T-helper 1 cell (primary cell): Measurements from ENCODE around the gene WDR77.

Source experiments
- DNase-seq, 5 donors: peaks; one replicate each; pipeline ENCODE4 v3.0.0-alpha.2; 2012 to 2020

Gene WDR77

DNA sequence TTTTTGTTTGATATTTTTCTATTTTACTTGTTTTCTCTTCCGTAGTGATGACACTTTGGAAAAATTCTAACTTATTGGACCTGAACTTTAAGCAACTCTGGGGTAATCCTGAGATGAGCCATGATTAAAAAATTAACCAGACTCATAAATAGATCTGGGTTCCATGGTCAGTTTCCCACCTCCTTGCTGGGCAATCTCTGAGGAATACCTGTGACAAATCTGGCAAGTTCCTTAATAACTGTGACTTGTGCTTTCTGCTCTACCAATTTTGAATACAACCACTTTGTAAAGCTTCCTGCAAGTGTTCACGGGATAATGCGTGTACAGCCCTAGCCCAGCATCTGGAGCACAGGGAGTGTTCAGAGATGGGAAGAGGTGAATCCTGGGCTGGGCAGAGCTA, 24.8 kb downstream of the WDR77 start:
- no peak for DNase-seq

DNA sequence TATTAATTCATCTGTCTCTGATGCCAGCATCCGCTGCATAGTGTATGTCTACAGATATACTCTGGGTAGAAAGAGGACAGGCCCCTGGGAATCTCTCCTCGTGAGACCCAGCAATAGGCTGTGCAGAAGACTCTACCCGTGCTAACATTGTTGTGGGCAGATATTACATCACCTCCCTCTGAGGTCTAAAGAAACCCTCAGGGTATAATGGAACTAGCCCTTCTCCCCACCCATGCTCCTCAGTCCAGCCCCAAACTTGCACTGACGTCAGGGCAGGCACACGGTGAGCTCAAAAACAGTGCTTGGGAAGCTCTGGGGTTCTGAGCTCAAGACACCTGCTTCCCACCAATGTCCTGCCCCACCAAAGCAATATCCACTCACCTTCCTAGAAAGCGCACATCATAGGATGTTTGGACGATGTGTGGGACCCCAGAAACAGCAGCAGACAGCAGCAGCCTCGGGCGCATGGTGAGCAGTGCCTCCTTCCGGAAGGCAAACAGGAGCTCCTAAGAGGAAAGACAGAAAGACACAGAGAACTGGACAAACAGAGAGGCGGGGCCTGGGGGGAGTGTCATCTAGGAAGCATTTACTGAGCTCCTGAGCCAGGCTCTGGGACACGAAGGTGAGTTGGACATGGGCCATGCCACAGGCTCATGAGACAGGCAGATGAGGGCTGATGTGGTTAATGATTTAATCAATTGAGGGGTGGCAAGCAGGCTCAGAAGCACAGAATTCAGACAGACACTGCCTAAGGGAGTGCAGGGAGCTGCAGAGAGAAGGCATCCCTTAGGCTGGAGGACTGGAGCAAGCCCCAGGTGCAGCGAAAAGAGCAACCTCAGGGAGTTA, 26.3 kb downstream of the WDR77 start:
- no peak for DNase-seq

DNA sequence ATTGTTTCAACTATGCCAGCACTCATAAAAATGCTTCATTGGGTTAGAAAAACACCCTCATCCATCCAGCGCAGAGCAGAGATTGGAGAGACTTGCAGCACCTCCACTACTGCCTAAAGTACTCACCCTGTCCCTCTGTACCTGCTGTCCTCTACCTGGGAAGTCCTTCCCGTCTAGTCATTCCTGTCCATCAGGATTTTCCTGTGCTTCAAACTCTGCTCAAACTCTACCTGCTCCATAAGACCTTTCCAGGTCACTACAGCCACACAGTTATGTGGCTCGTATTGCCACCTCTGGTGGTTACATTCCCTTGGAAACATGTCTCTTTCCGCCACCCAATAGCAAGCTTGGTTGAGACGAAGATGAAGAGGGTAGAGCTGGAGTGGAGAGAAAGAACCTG, 28.7 kb downstream of the WDR77 start:
- no peak for DNase-seq

DNA sequence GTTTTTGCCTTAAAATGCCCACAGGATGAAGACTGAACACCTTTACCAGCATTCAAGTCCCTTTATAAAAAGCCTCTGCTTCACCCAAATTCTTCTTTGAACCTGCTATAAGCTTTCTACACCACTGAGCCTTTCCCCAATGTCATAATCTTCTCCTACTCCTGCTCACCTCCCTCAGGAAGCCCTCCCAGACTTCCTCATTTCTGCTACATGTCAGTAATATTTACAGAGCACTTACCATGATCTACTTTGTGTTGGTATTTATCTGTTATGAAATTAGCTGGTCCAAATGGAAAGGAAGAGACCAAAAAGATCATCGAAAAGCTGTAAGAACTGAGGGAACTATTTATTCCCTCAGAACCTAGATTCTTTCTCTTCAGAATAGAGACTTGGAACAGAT, 30.0 kb downstream of the WDR77 start:
- no peak for DNase-seq

DNA sequence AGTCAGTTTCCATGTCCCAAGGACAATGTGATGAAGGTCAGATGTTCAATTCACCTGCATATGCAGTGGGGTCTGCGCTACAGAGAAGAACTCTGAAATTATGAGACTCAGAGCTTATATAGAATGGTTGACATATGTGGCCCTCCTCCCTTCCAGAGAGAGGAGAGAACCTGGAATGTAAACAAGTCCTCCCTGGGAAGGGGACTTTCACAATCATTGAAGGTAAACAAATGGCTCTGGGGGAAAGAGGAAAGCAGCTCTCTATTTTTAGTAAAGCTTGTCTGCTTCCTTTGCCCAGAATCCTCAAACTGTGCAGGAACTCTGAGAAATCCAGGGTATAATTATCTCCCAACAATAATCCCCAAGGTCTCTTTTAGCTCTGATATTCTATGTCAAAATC, 31.3 kb downstream of the WDR77 start:
- no peak for DNase-seq

DNA sequence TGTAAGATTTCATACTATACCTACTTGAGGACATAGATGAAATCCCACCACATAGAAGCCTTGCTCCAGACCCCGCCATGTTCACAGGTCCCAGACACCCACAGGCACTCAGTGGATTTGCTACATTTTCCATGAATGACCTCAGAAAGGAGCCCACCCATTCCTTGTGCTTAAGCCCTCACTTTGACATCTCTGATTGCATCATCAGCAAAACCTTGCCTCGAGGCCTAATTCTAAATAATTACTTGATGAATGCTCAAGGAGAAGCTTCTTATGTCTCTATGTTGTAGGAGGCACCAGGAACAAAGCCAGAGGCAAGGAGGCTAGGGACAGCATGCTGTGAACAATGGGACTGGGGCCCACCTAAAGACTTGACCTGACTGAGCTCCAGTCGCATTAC, 33.6 kb downstream of the WDR77 start:
- no peak for DNase-seq

DNA sequence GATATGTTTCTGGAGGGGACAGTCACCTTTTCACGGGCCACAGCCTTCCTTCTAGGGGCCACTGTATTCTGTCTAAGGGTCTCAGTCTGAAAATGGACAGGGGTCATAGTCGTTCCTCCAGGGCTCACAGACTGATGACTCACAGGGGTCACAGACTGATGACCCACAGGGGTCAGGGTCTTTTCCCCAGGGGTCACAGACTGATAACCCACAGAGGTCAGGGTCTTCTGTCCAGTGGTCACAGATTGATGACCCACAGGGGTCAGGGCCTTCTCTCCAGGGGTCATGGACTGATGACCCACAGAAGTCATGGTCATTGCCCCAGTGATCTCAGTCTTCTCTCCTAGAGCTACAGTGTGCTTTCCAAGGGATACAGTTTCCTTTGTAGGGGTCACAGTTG, 34.3 kb downstream of the WDR77 start:
- DNase-seq = no peak

DNA sequence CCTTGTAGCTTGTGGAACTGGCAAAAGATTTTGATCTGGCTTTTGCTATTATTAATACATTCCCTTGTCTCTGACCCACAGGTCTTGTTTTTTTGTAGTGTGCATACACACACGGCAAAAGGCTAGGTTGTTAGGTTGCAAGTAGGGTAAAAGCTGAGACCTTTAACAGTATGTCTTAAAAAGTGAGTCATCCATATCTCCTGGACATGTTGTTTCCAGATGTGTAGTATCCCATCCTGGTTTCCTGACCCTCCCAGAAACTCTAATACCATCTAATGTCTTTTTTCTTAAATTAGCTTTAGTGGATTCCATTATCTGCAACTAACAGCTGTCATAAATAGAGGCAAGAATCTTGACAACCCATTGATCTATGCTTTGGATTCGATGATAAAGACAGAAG, 36.2 kb downstream of the WDR77 start:
- DNase-seq = no peak

DNA sequence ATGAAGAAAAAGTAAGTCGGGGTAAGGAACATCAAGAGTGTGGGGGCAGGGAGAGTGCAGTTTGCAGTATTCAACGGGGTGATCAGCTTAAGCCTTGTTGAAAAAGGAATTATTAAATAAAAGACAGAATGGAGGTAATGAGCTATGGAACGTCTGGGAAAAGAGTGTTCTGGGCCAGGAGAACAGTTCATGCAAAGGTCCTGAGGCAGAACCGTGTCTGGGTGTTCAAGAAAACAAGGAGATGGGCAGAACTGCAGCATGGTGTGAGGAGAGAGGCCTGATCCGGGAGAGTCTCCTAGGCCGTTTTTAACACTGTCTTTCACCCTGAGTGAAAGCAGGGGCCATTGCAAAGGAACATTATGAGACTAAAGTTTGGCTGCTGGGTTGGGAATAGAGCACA, 41.8 kb downstream of the WDR77 start:
- DNase-seq = no peak

DNA sequence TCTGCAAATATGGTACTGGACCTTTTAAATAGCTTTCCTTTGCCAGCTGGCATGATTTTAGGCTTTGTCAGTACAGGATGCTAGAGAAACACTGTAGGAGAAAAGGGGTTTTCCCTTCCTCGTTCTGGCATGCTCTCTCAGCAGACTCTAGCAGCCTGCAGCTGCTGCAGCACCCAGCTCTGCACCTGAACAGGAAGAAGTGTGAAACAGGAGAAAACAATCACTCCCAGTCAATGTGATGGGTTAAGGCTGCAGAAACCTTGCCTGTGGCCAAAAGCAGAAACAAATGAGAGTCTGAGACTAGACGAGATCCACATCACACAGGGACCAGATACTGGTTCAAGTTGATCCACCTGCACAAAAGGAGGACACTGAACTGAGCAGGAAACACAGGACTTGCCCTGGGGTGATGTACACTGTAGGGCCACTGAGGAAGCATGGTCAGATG, 42.7 kb downstream of the WDR77 start:
- DNase-seq = peak in 3 of 5 donors; percentile 23 to 77 (median 38)

DNA sequence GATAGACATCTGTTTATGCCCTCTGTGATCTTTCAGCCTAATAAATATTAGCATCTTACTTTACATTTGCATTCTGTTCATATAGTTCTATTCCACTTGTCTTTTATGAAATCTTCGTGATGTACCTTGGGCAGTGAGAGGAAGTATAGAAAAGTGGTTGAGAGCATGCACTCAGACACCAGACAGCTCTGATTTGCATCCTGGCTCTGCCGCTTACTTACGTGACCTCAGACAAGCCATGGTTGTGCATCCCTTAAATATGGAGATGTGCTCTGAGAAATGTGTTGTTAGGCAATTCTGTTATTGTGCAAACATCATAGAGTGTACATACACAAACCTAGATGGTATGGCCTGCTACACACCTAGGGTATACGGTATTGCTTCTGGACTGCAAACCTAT, 44.5 kb downstream of the WDR77 start:
- no peak for DNase-seq

DNA sequence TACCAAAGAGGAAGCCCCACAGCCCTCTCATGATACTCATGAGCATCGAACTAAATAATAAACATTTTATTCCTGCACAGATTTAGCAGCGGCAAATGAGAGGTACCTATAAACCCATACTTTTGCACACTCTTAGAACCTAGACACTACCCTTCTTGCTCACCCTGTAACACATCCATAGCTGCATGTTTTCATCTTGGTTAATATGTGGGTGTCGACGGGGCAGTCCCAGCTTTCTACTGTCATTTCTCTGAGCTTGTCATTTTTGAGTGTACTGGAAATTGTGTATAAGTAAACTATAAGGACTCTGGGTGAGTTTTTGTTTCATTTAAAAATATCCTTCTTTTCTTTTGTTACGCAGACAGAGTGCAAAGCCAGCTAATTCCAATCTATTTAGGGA, 47.0 kb downstream of the WDR77 start:
- no peak for DNase-seq

DNA sequence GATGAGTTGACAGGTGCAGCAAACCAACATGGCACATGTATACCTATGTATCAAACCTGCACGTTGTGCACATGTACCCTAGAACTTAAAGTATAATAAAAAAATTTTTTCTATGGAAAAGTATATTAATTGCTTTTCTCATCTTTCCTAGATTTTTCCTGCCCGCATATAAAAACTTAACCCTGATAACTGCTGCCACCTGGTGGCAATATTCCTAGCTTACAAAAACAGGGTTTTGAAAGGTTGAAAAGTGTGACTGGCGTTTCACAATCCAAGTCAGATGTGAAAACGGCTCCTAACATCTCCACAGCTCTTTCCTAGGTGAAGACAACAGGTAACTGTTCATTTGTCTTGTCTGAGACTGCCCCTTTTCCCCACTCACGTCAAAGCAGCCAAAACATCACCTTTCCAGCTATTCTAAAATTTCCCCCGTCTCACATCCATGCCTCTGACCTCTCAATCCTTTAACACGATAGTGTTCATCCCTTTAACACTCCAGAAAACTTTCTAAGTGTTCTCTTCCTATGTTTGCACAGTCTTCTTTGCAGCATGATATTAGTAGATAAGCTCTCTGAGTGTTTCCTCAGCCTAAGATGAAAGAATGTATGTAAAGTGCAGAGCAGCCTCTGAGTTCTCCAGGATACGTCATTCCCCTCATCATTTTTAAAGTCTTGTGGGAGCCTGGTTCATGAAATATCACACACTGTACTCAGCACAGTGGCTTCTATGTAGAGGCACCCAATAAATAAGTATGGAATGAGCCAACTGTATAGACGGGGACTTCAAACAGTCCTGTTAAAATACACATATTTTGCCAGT, 49.1 kb downstream of the WDR77 start:
- peak in 4 of 5 donors; percentile 5 to 43 (median 26) for DNase-seq

DNA sequence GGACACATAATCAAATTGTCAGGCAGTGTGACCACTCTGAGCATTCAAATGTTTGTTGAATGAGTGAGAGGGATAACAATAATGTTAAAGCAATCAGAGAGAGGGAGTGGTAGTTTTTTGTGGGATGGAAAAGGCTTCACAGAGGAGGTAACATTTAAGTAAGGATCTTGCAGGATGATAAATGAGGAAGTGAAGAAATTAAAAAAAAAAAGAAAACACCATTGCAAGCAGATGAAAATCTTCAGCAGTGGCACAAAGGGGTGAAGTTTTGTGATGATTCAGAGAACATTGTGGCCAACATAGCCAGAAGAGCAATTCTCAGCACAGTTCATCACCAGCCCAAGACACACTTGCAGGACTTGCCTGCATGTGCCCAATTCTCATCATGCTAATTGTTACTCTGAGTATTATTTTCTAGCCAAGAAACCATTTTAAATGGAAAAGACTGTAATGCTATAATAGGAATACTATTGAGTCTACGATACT, 56.6 kb downstream of the WDR77 start:
- no peak for DNase-seq

DNA sequence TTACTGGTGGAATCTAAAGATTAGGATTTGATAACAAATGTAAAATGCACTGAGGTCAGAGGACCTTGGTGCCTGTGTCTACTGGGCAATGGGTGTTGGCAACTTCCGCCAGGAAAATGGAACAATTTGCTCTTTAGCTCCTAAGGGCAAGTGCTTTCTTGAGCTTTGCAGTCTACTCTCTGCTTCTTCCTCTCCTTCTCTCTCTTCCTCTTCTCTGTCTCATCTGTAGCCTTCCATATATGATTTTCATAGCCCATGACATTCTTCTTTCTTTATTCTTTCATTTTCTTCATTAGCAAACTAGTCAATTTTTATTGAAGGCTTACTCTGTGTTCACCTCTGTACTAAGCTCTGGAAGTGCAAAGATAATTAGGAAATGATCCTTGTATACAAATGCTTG, 57.0 kb downstream of the WDR77 start:
- DNase-seq = no peak
